ENCODE results near the gene COL9A3.

COL9A3 gene

GRCh38 chr20:62816884-62817873, at the start of gene COL9A3:
COL9A3 (plus strand) TSS chr20:62817050; CDS start chr20:62817065, 15 bp downstream.
- DNase-seq (ENCODE audit: low spot score) = peak; percentile 68

- no peak for DNase-seq (ENCODE audit: low spot score)
Observed at GRCh38 chr20:62768234-62768546, 48.7 kb upstream of the COL9A3 start.

- DNase-seq (ENCODE audit: low spot score) = no peak
Observed at GRCh38 chr20:62768551-62769287, 48.1 kb upstream of the COL9A3 start.

- no peak for DNase-seq (ENCODE audit: low spot score)
Observed at GRCh38 chr20:62769346-62770071, 47.3 kb upstream of the COL9A3 start.

- DNase-seq (ENCODE audit: low spot score) = no peak
Observed at GRCh38 chr20:62770111-62770910, 46.5 kb upstream of the COL9A3 start.

- no peak for DNase-seq (ENCODE audit: low spot score)
Observed at GRCh38 chr20:62770916-62771315, 45.9 kb upstream of the COL9A3 start.

- DNase-seq (ENCODE audit: low spot score) = no peak
Observed at GRCh38 chr20:62771396-62772102, 45.3 kb upstream of the COL9A3 start.

- no peak for DNase-seq (ENCODE audit: low spot score)
Observed at GRCh38 chr20:62772103-62772611, 44.7 kb upstream of the COL9A3 start.

- no peak for DNase-seq (ENCODE audit: low spot score)
Observed at GRCh38 chr20:62772619-62772989, 44.2 kb upstream of the COL9A3 start.

GRCh38 chr20:62772990-62773844, 43.6 kb upstream of the COL9A3 start:
- DNase-seq (ENCODE audit: low spot score) = no peak

GRCh38 chr20:62773845-62774714, 42.8 kb upstream of the COL9A3 start:
- DNase-seq (ENCODE audit: low spot score) = no peak

GRCh38 chr20:62774762-62775161, 42.1 kb upstream of the COL9A3 start:
- DNase-seq (ENCODE audit: low spot score) = no peak

- DNase-seq (ENCODE audit: low spot score) = no peak
Observed at GRCh38 chr20:62775206-62775605, 41.6 kb upstream of the COL9A3 start.

- no peak for DNase-seq (ENCODE audit: low spot score)
Observed at GRCh38 chr20:62776035-62776691, 40.7 kb upstream of the COL9A3 start.

GRCh38 chr20:62776692-62777527, 39.9 kb upstream of the COL9A3 start:
- no peak for DNase-seq (ENCODE audit: low spot score)

- no peak for DNase-seq (ENCODE audit: low spot score)
Observed at GRCh38 chr20:62777528-62777830, 39.4 kb upstream of the COL9A3 start.

- DNase-seq (ENCODE audit: low spot score) = no peak
Observed at GRCh38 chr20:62778058-62778457, 38.8 kb upstream of the COL9A3 start.

Measured in pons (tissue), 1 donor.